Raji (cell line): ENCODE results near the gene NXPH3.

ENCODE experiments used
- POLR2A ChIP-seq: IDR thresholded peaks from 2 replicates; pipeline ENCODE4 v1.6.1; 2011; ENCODE audit warnings: low read depth, low read length, control low read depth; ENCODE audit not compliant: insufficient read depth

The NXPH3 gene

DNA sequence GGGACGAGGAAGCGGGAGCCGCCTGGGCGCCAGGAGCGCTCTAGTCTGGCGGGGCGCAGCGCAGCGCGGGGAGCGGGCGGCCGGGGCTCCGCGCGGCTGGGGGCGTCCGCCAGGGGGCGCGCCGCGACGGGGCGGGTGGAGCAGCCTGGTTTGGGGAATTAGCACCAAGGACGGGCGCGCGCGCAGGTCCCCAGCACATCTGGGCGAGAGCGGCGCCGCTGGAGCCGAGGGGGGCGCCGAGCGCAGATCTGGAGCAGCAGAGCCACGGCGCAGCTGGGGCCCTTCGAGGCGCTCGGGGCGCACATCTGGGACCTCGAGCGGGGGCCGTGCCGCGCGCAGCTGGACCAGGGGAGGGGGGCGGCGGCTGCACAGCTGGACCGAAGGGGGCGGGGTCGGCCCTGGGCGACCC is at the start of gene NXPH3:
TSS of gene NXPH3 (plus strand) at position 193 of the 409 bp plus-strand sequence. CDS start 349 bp downstream, outside the sequence.
- TF ChIP-seq POLR2A = no peak

DNA sequence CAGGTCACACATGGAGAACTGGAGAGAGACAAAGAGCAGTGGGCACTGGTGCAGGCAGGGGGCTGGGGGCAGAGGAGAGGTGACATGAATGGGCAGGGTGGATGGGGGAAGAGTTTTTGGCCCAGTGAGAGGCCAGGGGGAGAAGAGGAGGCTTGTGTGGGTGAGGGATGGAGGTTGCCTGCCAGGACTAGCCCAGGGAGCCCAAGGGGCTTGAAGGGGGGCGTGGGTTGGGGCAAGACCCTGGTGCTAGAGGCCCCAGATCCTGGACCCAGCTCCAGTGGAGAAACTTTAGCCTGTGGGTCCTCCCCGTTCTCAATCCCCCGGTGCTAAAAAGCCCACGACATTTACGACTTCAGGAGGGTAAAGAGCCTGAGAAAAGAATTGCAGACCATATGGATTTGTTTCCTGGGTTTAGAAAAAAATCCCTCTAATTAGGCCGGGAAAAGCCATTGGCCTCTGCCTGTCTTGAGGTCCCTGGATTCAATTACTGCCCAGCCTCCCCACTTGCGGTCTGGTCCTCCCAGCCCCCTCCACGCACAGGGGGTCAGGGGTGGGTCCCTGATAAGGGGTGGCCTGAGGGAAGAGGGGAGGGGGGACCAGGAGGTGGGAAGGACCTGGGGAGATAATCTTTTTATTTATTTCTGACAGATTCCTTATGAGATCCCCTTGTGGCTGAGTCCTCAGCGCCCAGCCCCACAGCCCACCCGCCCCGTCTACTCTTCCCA is 47.6 kb upstream of the NXPH3 start:
- TF ChIP-seq POLR2A = no peak

DNA sequence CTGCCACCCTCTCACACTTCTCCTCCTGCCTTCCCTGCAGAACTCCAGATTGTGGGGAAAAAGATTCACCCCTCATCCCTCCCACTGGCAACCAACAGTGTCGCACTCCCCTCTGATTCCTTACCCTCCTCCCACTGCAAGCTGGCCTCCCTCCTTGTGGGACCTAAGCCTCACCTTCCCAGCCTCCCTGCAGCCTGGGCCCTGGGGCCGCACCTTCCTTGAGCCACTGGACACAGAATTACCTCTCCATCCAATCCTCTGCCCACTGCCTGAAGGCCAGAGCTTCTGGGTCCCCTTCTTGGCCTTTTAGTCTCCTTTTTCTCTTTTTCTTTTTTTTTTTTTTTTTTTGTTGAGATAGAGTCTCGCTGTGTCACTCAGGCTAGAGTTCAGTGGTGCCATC is 46.7 kb upstream of the NXPH3 start:
- TF ChIP-seq POLR2A = no peak

DNA sequence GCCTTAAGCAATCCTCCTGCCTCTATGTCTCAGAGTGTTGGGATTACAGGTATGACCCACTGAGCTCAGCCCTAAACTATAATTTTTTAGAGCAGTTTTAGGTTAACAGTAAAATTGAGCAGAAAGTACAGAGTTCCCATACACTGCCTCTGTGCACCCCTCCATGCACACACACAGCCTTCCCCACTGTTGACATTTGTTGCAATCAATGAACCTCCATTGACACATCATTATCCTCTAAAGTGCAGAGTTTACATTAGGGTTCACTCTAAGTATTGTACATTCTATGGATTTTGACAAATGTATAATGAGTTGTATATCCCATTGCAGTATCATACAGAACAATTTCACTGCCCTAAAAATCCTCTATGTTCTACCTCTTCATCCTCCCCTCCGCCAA is 45.6 kb upstream of the NXPH3 start:
- no peak for TF ChIP-seq POLR2A

DNA sequence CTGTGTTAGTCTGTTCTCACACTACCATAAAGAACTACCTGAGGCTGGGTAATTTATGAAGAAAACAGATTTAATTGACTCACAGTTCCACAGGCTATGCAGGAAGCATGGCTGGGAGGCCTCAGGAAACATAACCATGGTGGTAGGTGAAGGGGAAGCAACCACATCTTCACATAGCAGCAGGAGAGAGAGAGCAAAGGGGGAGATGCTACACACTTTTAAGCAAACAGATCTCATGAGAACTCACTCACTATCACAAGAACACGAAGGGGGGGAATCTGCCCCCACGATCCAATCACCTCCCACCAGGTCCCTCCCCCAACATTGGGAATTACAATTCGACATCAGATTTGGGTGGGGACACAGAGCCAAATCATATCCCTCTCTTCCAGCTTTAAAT is 31.8 kb upstream of the NXPH3 start:
- no peak for TF ChIP-seq POLR2A

DNA sequence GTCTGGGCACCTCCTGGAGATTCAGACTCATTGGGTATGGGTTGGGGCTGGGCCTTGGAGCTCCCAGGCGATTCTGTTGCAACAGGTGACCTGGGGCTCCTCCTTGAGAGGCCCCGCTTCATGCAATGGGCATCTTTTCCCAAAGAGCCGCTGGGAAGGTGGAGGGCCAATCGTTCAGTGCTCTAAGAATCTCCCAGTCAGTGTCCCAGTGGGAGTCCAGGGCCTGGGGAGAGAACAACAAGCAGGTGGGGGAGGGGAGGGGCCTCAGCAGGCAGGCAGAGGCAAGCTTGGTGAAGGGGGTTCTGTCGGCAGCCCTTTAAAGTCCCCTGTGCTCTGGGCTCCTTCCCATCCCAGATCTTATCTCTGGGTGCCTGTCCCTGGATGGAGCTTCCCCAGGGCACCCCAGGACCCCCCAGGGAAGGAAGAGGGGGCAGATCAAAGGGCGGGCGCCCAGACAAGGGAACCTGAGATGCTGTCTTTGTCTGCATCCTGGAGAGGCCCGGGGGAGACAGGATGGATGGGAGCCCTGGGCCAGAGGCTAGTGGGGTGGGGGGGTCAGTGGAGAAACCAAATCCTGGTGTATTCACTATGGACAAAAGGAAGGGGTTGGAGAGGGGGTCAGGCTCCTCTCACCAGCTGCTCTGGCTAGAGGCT is 30.5 kb upstream of the NXPH3 start:
- no peak for TF ChIP-seq POLR2A

DNA sequence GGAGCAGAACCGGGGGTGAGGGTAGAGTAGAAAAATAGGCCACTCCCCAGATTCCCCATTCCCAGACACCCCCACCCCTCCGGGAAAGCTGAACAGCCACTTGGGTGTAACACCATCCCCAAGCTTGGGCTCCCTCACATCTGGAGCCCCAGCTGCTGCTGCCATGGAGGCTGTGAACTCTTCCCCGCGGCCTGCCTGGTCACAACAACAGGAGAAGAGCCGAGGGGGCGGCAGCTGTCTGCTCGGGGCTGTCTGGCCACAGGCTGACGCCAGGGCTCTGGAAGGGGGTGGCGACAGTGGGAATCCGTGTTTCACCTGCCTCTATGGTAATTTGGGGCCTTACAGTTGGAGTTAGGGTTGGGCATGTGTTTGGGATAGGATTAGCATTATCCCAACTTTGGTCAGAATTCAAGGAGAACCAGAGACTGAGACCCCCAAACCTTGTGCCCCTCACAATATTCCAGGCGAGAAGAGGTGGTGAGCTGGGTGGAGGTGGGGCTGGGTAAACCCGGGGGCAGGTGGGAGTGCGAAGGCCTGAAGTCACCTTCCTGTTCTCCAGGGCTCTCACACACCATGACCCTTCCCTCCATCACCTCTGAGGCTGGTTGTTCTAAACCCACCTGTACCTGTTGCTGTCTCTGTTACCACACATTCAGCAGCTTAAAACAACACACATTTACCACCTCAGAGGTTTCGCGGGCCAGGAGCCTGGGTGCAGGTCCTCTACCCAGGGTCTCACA is 29.7 kb upstream of the NXPH3 start:
- TF ChIP-seq POLR2A = no peak

DNA sequence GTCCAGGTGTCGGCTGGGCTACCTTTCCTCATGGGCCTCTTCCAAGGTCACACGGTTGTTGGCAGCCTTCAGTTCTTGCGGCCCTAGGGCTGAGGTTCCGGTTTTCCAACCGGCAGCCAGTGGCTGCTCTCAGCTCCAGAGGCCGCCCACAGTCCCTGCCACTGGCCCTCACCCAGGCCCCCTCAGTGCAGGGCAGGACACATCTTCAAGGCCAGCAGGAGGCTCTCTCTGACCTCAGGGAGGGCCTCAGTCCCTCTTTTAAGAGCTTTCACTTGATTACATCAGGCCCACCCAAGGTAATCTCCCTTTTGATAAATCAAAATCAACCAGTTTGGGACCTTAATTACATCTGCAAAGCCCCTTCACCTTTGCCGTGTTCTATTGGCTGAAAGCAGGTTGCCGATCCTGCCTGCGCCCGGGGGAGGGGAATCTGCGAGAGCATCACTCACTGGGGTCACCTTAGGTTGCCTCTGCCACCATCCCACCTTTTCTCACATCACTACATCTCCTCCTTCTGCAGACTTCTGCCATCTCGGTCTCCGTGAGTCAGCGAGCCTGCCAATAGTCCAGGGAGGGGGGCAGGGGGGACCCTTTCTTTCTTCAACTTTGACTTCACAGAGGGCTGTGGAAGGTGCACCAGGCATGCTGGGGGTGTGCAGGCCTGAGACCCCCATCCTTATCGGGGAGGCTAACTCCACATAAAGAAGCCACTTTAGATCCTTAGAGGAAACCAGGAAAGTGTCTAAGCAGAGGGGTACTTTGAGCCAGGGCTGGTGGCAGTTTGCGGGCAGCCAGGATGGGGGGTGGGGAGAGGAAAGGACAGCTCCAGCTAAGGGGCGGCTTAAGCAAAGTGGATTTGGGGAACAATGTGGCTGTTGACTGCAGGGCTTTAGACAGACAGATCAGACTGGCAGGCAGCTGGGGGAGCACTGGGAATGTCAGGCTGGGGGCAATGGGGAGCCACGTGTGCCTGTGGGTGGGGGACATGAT is 28.8 kb upstream of the NXPH3 start:
- TF ChIP-seq POLR2A = no peak

DNA sequence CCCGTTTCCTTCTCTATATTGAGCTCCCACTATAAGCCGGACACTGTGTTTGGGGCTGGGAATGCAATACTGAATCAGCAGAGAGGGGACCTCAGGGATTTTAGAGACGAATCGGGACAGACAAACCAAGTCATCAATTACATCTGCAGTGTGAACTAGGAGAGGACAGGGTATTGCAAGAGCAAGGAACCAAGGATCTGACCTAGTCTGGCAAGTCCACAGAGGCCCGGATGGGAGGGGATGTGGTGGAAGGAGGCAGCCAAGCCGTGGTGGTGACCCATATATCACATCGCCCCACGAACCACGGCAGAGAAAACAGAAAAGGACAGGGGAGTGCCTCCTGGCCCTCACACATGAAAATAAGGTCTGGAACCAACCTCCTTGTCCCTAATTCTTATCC is 28.1 kb upstream of the NXPH3 start:
- no peak for TF ChIP-seq POLR2A

DNA sequence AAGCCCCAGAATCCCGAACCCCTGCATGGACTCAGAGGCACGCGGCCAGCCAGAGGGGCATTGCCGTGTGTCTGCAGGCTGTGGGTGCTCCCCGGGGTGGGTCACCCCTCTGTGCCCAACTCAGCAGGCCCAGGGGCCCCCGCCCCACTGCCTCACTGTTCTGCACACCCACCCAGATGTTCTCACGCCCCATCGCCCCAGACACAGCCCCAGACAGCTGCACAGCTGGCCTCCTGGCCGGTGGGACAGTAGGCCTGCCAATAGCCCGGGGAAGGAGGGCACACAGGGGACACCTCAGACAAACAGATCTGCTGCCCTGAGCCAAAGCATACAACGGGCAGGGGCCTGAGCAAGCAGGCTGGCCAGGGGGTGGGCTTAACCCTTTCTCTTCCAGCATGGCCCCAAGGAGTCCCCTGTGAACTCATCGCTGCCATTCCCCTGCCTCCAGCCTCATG is 27.6 kb upstream of the NXPH3 start:
- no peak for TF ChIP-seq POLR2A

DNA sequence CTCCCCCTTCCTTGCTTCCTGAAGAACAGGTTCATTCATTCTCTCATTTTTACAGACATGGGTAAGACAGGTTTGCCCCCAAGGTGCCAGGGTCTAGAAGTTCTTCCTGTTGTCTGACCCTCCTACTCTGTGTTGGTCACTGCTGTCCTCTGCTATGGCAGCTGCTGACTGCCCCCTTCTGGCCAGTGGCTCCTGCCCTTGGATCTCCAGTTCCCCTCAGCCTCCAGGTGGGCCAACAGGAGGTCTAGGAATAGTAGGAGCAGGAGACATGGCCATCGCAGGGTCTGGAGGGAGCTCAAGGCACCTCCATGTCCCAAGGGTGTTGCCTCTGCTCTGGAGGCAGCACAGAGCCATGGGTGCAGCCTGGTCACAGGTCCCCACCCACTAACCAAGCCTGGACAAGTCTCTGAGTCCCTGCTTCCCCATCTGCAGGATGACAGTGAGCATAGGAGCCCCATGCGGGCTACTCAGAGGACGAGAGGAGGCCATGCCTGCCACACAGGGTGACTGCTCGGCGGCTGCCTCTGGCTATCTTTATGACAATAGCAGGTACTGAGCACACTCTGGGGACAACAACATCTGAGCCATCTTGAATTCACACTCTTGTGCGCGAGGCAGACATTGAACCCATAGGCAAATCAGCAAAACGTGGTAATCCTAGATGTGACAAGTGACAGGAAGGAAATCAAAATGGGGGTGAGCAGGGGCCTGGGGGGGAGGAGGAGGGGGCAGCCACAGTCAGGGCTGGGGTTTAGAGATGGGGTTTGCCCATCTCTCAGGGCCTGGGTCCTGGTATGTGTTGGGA is 27.0 kb upstream of the NXPH3 start:
- no peak for TF ChIP-seq POLR2A

DNA sequence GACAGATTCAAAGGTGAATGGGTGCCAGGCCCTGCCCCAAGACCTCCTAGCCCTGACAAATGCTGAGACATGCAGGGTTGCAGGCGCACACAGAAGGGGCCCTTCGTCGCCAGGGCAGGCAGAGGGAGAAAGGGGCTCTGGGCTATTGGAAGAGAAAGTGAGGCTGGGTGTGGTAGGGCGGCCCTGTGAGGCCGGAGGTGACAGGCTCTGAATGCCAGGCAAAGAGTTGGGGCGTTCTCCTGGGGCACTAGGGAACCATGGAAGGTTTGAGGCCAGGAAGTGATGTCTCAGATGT is 26.4 kb upstream of the NXPH3 start:
- no peak for TF ChIP-seq POLR2A

DNA sequence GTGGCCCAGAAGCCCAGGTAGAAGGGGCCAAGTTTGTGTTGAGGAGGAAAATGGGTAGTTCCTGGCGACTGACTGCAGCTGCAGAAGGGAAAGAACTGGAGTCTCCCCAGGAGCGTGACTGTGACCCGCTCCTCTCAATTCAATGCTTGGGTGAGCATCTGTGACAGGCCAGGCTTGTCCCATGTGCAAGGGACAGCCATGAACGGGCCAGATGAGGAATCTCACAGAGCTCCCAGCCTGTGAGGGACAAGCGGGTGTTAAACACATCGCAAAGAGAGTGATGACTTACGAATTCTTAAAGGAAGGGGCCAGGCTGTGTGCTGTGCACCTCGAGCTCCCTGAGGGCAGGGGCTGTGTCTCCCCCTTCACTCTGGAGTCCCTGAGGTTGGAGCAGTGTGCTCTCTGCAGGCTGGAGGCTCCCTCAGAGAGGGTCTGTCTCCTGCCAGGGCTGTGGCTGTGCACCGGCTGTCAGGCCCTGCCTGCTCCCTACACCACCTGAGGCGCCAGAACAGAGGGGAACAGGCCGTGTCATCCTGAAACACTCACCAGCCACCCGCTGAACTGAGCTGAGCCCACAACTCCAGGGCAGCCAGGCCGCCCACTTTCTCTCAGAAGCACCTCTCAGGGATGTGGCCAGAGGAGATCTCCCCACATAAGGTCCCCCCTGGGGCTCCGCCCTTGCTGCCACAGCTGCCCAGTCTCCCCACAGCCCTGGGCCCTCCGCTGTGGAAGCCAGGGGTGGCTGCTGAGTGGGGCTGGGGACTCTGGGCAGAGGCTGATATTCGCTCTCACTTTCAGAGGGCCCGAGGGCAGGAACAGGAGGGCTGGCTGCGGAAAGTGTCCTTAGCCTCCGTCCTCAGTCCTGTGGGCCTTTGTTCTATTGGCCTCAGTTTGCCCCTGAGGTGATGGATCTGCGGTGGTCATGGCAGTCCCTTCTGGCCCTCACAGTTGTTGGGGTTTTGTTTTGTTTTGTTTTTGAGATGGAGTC is 25.7 kb upstream of the NXPH3 start:
- no peak for TF ChIP-seq POLR2A
